ENCODE data around the gene WAC.
A peak's percentile ranks its signal among the peaks of the same experiment; 100 is the strongest.
"Not testable (repeated sequence)": the region's sequence is repeated elsewhere in the genome, so short reads cannot be mapped to it uniquely, and the experiment has no call there.

WAC gene, protein sequence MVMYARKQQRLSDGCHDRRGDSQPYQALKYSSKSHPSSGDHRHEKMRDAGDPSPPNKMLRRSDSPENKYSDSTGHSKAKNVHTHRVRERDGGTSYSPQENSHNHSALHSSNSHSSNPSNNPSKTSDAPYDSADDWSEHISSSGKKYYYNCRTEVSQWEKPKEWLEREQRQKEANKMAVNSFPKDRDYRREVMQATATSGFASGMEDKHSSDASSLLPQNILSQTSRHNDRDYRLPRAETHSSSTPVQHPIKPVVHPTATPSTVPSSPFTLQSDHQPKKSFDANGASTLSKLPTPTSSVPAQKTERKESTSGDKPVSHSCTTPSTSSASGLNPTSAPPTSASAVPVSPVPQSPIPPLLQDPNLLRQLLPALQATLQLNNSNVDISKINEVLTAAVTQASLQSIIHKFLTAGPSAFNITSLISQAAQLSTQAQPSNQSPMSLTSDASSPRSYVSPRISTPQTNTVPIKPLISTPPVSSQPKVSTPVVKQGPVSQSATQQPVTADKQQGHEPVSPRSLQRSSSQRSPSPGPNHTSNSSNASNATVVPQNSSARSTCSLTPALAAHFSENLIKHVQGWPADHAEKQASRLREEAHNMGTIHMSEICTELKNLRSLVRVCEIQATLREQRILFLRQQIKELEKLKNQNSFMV

DNA sequence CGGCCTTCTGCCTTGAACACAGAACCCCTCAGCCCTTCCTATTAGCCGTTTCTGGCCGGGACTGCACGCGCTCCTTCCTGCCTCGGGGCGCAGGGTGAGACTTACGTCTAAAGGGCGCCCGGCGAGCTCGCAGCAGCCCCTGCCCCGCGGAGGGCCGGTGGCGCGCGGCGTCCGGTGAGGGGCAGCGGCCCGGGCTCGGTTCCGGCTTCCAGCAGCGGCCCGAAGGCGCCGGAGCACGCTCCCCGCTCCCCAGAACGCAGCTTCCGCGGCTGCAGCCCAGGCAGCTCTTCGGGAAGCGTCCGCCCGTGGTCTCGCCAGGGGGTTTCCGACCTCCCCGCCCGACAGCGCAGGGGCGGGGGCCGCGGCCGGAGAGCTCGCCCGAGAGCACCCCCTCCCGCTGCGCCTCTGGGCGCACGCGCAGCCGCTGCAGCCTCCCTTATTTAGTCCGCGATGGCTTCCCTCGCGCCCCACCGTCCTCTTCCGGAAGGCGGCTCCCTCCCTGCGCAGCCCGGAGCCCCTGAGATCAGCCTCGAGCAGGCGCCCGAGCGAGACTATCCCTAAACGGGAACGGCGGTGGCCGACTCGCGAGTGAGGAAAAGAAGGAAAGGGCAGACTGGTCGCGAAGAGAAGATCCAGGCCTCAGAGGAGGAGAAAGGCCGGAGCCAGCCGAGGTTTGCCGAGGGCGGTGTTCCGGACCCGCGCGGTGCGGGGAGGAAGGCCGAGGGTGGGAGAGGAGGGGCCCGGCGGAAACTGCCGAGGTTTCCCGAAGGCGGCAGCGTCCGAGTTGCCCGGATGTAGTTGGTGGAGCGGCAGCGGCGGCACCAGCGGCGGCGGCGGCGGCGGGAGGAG, at the start of gene WAC:
Gene WAC, plus strand, starts transcription at position 782 of the 849 bp plus-strand sequence. CDS start 462 bp downstream, outside the sequence.
- peak; percentile 94 for DNase-seq
- in situ Hi-C loops (cut with MboI; ENCODE audit: low pct_unique_long_range_greater_than_20kb, low sequenced_read_pairs), result no loop called here

DNA sequence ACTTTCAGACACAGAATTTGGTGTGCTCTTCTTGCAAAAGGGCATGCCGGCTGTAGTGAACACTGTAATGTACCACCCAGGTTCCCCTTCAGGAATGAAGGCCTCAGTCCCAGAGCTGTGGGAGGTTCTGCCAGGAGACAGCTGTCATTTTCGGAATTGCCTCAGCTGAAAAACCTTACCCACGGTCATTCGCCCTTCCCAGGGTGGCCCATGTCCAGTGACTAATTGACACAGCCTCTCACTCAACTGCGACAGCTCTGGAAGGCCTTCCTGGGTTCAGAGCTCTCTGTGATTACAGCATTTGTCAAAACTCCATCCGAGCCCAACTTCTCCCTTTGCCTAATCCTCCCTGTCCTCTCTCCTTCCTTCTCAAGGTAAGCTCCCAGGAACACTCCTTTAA, 43.7 kb upstream of the WAC start:
- in situ Hi-C loops (cut with MboI; ENCODE audit: low pct_unique_long_range_greater_than_20kb, low sequenced_read_pairs), result no loop called here
- DNase-seq, result no peak

DNA sequence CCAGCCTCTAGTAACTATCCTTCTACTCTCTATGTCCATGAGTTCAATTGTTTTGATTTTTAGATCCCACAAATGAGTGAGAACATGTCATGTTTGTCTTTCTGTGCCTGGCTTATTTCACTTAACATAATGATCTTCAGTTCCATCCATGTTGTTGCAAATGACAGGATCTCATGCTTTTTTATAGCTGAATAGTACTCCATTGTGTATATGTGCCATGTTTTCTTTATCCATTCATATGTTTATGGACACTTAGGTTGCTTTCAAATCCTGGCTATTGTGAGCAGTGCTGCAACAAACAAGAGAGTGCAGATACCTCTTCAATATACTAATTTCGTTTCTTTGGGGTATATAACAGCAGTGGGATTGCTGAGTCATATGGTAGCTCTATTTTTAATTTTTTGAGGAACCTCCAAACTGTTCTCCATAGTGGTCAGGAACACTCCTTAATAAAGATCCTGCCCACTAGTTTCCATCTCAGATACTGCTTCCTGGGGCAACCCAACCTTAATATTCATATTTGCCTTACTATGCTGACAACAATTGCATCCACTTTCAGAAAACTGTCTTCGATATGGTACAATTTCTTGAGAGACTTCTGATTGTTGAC, 42.6 kb upstream of the WAC start:
- DNase-seq; in situ Hi-C loops (cut with MboI; ENCODE audit: low pct_unique_long_range_greater_than_20kb, low sequenced_read_pairs): not testable (repeated sequence)

DNA sequence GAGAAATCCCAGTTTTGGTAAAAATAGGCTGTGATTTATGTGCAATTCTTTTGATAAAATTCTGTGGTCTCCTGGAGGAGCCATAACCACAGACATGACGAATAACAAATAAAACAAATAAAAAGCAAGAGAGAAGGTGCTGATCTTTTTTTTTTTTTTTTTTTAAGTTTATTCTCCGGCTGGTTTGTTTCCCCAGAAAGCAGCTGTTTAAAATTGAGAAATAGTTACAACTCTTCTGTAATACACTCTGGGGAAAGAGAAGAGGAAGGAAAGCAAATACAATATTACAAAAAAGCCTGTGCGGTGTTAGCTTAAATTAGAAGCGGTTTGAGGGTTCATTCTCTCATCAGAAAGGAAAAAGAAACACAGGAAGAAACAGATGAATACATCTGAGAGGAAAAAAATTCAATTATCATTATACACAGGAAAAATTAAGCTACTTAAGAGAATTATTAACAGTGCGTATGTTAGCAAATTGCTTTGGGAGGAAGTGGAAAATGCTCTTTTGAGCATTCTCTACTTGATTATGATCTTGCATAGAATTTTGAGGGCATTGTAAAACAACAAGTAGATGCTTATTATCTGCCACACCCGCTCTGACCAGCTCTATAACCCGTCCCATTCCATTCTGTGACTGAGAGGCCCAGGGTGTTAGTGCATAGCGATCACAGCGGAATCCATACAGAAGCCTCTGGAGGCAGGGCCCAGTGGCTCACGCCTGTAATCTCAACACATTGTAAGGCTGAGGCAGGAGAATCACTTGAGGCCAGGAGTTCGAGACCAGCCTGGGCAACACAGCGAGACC, 40.6 kb upstream of the WAC start:
- DNase-seq, result peak; percentile 48
- in situ Hi-C loops (cut with MboI; ENCODE audit: low pct_unique_long_range_greater_than_20kb, low sequenced_read_pairs), result no loop called here

DNA sequence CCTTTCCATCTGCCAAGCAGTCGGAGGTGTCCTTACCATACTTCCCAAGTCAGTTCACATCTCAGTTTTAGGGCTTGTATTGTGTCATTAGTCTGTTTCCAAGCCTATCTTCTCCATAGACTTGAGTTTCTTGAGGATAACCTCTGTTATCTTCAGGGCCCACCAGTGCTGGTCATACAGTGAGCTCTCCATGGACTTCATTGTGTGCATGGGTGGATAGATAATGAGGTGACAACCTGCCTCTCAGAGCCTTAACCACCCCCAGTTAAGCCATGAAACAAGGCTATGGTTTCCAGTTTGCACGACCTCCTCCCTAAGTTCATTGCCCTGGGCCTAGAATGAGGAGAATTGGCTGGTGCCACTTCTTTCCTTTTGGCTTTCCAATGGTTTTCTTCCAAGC, 38.5 kb upstream of the WAC start:
- no peak for DNase-seq
- in situ Hi-C loops (cut with MboI; ENCODE audit: low pct_unique_long_range_greater_than_20kb, low sequenced_read_pairs), result no loop called here

DNA sequence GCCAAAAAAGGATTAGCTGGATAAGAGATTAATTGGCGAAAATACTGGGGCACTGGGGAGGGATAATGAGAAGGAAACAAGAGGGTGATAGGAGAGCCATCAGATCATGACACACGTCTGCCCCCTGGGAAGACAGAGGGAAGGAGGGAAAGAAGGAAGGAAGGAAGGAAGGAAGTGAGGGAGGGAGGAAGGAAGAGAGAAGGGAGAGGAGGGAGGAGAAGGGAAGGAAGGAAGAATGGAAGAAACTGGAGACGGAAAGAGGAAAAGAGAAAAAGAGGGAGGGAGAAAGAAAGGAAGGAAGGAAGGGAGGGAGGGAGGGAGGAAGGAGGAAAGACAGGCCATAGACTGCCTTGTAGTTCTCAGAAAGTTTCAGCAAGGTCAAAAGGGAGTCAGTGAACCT, 37.8 kb upstream of the WAC start:
- DNase-seq, result no peak
- in situ Hi-C loops (cut with MboI; ENCODE audit: low pct_unique_long_range_greater_than_20kb, low sequenced_read_pairs), result no loop called here

DNA sequence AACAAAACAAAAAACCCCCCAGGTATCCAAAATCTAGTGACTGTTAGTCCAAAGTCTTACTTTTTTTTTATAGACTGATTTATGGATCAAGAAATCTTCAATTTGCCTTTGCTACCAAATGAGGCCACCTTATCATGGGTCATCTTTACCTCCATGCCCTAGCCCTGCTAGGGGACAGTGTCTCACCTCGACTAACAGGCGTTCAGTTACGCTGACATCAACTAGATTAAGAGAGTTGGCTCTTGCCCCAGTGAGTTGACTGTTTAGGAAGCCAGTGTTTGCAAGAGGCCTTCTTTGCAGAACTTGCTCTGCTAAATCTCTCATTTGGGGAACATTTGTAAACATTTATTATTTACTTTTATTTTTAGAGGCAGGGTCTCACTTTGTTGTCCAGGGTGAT, 36.9 kb upstream of the WAC start:
- in situ Hi-C loops (cut with MboI; ENCODE audit: low pct_unique_long_range_greater_than_20kb, low sequenced_read_pairs), result no loop called here
- DNase-seq, result no peak

DNA sequence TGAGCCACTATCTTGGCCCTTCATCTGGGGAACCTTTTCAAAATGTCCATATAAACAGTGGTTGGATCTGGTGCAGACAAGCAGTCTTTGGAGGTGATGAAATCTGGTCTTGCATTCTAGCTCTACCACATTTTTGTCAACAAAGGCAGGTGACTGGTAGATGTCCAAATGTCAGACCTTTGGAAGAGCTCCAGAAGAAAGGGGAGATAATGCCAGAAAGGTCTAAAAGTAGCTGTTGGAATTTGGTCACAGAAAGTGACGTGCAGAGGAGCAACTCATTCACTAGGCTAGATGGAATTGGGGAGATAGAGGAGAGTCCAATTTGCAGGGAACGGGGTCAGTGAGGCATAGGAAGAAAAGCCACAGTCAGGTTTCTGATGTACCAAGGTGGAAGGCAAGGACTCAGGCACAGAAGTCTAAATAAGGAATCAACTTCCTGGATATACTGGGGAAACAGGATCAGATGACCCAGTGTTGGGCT, 36.4 kb upstream of the WAC start:
- in situ Hi-C loops (cut with MboI; ENCODE audit: low pct_unique_long_range_greater_than_20kb, low sequenced_read_pairs), result no loop called here
- DNase-seq, result no peak

DNA sequence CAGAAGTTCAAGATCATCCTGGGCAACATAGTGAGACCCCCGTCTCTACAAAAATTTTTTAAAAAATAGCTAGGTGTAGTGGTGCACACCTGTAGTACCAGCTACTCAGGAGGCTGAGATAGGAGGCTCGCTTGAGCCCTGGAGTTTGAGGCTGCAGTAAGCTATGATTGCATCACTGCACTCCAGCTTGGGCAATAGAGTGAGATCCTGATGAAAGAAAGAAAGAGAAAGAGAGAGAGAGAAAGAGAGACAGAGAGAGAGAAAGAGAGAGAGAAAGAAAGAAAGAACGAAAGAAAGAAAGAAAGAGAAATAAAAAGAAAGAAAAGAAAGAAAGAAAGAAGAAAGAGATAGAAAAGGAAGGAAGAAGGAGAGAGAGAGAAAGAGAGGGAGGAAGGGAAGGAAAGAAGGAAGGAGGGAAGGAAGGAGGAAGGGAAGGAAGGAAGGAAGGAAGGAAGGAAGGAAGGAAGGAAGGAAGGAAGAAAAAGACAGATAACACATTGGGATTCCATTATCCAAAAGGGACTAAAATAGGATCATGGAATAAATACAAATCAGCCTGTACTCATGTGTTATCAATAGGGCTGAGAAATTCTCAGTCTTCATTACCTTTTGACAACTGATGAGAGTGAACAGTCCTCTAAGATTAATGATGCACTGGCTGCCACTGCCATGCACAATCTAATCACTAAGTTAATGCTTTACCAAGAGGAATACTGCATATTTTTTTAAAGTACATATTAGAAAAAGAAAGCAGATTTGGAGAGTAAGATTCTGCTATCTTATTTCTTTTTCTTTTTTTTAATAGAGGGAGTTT, 35.4 kb upstream of the WAC start:
- in situ Hi-C loops (cut with MboI; ENCODE audit: low pct_unique_long_range_greater_than_20kb, low sequenced_read_pairs), result no loop called here
- no peak for DNase-seq

DNA sequence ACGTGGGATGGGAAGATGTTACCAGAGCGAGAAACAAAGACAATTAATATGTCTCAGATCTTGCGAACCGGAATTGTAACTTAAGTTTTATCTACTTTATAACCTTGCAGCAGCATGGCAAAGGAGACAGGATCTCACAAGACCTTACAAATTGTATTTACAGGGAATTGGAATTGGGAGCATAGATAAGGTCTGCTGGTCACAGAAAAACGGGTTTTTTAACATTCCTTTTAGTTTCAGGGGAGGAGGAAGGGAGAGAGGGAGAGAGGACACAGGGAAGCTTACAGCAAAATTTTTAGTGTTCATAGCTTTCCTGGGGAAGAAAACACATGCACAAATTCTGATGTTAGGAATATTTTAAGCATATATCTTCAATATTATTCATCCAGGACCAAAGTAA, 32.7 kb upstream of the WAC start:
- in situ Hi-C loops (cut with MboI; ENCODE audit: low pct_unique_long_range_greater_than_20kb, low sequenced_read_pairs); DNase-seq: not testable (repeated sequence)

DNA sequence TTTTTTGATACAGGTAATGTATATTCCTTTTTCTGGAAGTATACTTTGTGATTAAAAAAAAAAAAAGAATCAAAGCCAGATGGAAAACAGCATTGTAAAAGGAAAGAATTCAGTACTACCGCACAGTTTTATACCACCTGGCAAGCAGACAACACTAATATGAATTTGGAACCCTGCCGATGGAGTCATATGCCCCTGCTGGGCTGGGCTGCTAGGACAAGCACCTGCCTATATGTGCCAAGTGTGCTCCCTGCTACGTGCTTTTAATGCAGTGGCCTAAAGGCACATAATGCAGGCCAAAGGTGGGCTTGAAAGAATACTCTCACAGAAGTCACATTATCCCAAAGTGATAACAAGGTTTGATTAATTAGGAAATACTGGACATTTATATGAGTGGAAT, 29.8 kb upstream of the WAC start:
- DNase-seq, result no peak
- in situ Hi-C loops (cut with MboI; ENCODE audit: low pct_unique_long_range_greater_than_20kb, low sequenced_read_pairs), result no loop called here

DNA sequence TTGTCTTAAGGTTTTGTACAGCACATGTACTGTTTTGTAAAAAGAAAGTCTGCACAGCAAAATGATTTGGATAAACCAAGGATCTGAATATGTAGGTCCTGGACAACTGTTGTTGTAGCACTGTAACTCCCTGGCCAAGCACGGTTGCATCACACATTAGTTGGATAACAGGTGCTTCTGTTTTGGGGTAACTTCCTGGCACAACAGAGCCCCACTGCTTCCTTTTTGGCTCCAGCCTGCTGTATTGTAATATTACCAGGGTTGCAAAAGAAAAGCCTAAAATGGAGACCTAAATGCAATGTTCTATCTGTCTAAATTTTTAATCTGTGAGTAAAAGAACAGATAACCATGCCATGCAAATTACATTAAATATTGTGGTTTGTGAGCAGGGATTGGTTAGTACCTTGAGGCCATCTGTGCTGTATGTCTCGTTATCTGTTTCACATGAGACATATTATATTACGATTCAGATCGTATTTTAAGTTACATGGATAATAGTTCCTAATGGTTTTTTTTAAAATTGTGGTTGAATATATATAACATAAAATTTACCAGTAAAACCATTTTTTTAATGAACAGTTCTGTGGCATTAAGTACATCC, 27.5 kb upstream of the WAC start:
- no peak for DNase-seq
- in situ Hi-C loops (cut with MboI; ENCODE audit: low pct_unique_long_range_greater_than_20kb, low sequenced_read_pairs), result no loop called here

DNA sequence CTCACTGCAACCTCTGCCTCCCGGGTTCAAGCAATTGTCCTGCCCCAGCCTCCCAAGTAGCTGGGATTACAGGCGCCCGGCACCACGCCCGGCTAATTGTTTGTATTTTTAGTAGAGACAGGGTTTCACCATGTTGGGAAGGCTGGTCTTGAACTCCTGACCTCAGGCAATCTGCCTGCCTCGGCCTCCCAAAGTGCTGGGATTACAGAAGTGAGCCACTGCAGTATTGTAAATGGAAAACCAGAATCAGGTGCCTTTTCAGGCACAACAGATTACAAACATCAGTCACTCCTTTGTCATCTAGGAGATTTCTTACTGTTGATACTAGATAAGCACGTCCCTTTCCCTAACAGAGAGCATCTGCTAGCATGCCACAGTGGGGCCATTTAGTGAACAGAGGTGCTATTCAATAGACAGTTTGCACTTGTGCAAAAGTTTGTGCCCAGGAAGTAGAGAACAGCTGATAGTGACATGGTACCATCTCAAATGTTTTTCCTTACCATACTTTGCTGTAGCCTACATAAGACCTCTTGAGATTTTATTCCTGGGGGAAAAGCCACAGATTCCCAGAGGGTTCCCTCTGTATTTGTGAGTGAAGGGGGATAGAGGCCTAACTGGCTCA, 24.5 kb upstream of the WAC start:
- in situ Hi-C loops (cut with MboI; ENCODE audit: low pct_unique_long_range_greater_than_20kb, low sequenced_read_pairs), result no loop called here
- no peak for DNase-seq

DNA sequence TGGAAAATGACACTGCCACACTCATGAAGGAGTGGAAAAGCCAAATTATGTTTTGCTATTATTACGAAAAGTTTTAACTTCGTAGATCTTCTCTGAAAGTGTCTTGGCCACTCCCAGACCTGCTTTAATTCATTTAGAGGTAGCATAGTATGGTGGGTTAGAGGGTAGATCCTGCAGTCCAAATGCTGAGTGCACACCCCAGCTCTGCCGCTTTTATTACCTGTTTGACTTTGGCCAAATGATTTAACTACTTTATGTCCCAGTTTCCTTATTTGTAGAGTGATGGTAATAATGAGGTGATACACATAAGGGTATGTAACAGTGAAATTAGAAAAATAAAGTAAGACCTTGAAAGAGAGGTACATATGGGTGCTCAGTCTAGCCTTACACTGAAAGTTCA, 23.6 kb upstream of the WAC start:
- in situ Hi-C loops (cut with MboI; ENCODE audit: low pct_unique_long_range_greater_than_20kb, low sequenced_read_pairs), result no loop called here

DNA sequence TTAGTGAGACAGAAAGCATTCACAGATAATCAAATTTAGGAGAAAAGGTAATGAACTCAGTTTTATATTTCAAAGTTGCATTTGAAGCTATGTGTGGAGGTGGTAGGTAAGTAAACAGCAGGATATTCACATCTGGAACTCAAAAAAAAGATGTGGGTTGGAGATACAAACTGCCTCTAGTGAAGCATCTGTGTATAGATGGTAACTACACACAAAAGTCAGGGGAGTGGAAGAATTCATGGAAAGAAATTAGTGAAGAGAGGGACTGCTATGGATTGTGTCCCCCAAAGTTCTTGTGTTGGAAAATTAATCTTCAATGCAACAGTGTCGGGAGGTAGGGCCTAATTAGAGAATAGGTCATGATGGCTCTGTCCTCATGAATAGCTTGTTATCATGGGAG, 18.3 kb upstream of the WAC start:
- in situ Hi-C loops (cut with MboI; ENCODE audit: low pct_unique_long_range_greater_than_20kb, low sequenced_read_pairs), result no loop called here
- DNase-seq, result no peak

More for the DNA sequence above, 23.6 kb upstream of the WAC start:
- DNase-seq, result no peak

DNA sequence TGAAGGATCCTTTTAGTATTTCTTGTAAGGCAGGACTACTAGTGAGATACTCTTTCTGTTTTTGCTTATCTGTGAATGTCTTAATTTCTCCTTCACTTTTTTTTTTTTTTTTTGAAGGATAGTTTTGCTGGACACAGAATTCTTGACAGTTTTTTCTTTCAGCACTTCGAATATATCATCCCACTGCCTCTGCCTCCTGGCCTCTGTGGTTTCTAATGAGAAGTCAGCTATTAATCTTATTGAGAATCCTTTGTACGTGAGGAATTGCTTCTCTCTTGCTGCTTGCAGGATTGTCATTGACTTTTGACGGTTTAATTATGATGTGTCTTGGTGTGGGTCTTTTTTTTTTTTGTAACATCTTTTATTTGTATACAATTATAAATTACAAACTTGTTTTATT, 12.6 kb upstream of the WAC start:
- DNase-seq, result no peak

DNA sequence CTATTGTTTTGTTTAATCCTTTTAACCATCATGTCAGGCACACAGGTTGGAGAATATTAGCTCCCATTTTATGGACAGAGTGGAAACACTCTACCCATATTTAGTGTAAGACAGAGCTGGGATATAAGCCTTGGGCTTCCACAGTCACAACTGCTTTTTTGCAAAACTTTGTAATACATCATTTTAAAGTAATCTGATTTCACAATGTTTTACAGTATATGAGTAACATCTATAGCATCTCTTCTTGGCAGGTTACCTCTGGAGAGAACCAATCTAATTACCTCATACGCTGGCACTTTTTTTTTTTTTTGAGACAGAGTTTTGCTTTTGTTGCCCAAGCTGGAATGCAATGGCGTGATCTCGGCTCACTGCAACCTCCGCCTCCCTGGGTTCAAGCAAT, 12.1 kb upstream of the WAC start:
- DNase-seq; in situ Hi-C loops (cut with MboI; ENCODE audit: low pct_unique_long_range_greater_than_20kb, low sequenced_read_pairs): not testable (repeated sequence)

More for the DNA sequence above, 12.6 kb upstream of the WAC start:
- in situ Hi-C loops (cut with MboI; ENCODE audit: low pct_unique_long_range_greater_than_20kb, low sequenced_read_pairs), result no loop called here

All from KBM-7 (cell line).